AG09309 (cell line): Measurements from ENCODE around the gene LRRC27.

ENCODE experiments used
- DNase-seq: peaks from one replicate; pipeline ENCODE4 v3.0.0-alpha.2; 2010; ENCODE audit warnings: low read depth
- H3K4me3 ChIP-seq: 2 replicates; pipeline ENCODE4 v1.5.1; 2011; ENCODE audit warnings: mild to moderate bottlenecking, low read depth, low read length, moderate library complexity; ENCODE audit not compliant: control insufficient read depth
- CTCF ChIP-seq: IDR thresholded peaks from 2 replicates; pipeline ENCODE4 v1.5.1; 2011; ENCODE audit warnings: mild to moderate bottlenecking, low read depth, low read length, inconsistent platforms; ENCODE audit not compliant: insufficient read depth, control insufficient read depth; ENCODE audit errors: missing control alignments

LRRC27 gene

DNA sequence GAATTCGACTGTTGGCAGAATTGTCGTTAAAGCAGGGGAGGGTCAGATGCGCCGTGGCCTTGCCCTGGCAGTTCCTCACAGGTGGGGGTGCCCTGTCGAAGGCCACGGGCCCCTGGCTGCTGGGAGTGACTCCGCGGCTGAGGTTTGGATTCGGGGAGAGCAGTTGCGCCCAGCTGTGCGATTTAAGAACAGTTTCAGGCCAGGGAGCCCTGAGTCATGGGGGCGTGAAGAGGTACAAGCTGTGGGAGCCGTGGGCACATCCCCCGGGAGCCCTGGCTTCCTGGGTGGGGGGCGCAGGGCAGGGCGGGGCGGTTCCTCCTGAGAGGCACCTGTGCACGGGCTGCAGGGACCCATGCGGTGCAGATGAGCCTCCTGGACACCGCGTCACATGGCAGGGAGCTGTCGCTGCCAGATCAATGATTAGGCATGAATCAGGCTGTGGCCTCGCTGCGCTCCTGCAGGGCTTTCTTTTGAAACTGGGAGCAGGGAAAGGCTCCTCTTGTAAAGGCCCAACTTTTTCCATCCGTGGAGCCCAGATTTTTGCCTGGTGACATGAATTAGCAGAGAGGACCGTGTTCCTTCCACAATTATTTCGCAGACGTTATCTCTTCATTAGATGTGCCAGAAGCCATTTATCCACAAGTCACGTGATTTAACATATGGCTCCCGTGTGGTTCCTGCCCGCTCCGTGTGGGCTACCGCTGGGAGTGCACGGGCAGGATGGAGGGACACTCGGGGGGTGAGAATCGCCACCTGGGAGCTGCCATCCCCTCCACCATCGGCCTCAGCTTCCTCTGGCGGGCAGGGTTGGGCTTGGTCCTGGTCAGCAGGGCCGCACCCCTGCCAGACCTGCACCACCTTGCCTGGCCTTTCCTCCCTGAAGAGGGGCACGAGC lies 65.9 kb downstream of the LRRC27 start:
- DNase-seq, result no peak
- H3K4me3 ChIP-seq, result peak overlapping the region; percentile 52
- TF ChIP-seq CTCF, result no peak

DNA sequence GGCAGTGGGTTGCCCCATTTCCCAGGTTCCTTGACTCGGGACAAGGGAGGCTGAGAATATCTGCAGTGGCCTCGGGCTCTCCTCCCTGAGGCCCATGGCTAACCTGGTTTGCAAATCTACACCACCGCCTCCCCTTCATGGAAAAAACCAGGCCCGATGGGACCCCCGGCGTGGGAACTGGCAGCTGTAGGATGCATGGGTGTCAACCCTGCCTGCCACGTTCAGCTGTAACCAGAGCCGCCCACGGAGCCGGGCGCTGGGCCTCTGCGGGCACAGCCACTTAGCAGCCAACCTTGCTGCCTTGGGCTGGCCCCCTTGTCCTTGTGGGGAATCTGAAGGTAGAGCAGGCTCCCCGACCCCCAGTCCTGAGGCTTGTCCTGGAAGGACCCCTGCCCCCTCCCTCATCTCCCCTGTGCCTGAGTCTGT lies 66.6 kb downstream of the LRRC27 start:
- peak overlapping the region; percentile 52; the same call in 1 of the 2 replicates for H3K4me3 ChIP-seq
- no peak for DNase-seq
- no peak for TF ChIP-seq CTCF

- no peak for TF ChIP-seq CTCF
- H3K4me3 ChIP-seq, result no peak overlapping the region
- DNase-seq, result no peak
Measured at GRCh38 chr10:132399117-132400035, 67.4 kb downstream of the LRRC27 start.

DNA sequence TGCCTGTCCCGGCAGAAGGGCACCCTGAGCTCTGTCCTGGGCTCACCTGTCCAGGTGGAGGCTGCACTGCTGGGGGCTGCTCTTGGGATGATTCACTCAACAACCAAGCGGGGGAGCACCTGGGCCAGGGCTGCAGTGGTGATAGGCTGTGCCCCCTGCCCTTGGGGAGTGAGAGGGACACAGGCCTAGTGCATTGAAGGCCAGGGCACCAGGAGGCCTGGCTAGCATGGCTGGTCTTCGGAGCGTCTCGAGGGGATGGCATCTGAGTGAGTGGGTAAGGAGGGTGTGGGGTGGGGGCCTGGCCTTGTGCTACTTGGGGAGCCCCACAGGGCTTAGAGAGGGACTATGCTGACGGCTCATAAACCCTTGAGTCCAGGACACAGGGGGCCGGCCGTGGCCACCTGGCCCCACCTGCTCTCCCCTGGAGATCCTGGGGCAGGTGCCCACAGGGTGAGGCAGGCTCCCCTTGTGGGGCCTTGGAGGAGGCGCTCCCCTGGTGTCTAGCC lies 68.1 kb downstream of the LRRC27 start:
- no peak for DNase-seq
- no peak for TF ChIP-seq CTCF
- H3K4me3 ChIP-seq, result no peak overlapping the region

- DNase-seq, result no peak
- no peak for TF ChIP-seq CTCF
- no peak overlapping the region for H3K4me3 ChIP-seq
Measured at GRCh38 chr10:132400547-132401151, 68.7 kb downstream of the LRRC27 start.

DNA sequence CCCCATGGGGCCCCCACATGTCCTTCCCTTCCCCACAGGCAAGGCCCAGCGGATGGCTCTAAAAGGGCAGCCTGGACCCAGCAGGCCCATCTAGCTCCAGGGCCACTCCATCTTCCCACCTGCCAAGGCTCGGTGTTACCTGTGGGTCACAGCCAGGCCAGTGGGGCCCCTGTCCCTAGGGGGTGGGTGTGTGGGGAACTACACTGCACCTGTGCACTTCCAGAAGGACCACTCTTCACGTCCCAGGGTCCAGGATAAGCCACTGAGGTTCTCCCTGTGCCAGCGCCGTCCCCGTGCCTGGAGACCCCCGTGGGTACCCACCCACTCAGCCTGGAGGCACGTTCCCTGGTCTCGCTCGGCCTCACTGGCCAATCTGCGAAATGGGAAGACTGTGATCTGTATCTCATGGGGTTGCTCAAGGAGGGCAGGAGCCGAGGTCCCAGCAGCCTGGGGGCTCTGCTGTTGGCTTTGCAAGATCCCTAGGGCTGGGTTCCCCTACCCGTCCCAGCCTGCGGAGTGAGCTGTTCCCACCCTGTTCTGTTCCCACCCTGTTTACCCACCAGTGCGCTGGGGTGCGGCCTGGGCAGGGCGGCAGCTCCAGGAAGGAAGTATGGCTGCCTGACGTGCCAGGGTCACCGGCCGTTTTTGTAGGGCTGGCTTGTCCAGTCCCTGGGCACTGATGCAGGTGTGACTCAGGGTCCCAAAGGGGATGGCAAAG lies 69.6 kb downstream of the LRRC27 start:
- TF ChIP-seq CTCF, result no peak
- no peak for DNase-seq
- H3K4me3 ChIP-seq, result no peak overlapping the region
